SJSA1 (cell line): ENCODE measurements around the gene WAC. TPM values are rescaled to one million over a fixed set of nuclear protein-coding genes. Genes with fewer than 3 reads are reported as not detected.
"Not testable (repeated sequence)": the region's sequence is repeated elsewhere in the genome, so short reads cannot be mapped to it uniquely, and the experiment has no call there.

Experiments used
- DNase-seq, 2 experiments: peaks; one replicate each; pipeline ENCODE4 v3.0.0-alpha.2; 2015 to 2020; ENCODE audit warnings: low spot score in 2 of 2, low read depth in 1 of 2
- H3K27ac ChIP-seq: fragments of 250-450 bp; sonication (Bioruptor Pico); 2 replicates; pipeline ENCODE4 v1.5.1; 2020; ENCODE audit warnings: mild to moderate bottlenecking, moderate library complexity
- H3K27me3 ChIP-seq: fragments of 250-450 bp; sonication (Bioruptor Pico); replicated peaks from 2 replicates; pipeline ENCODE4 v1.5.1; 2020; ENCODE audit warnings: mild to moderate bottlenecking, moderate library complexity
- H3K36me3 ChIP-seq: fragments of 250-450 bp; sonication (Bioruptor Pico); 2 replicates; pipeline ENCODE4 v1.5.1; 2020; ENCODE audit warnings: mild to moderate bottlenecking
- H3K4me1 ChIP-seq: fragments of 250-450 bp; sonication (Bioruptor Pico); replicated peaks from 2 replicates; pipeline ENCODE4 v1.6.1; 2021; ENCODE audit warnings: mild to moderate bottlenecking
- H3K4me3 ChIP-seq: fragments of 250-450 bp; sonication (Bioruptor Pico); 2 replicates; pipeline ENCODE4 v1.5.1; 2020; ENCODE audit warnings: mild to moderate bottlenecking
- H3K9me3 ChIP-seq: fragments of 250-450 bp; sonication (Bioruptor Pico); replicated peaks from 2 replicates; pipeline ENCODE4 v1.5.1; 2020; ENCODE audit warnings: mild to moderate bottlenecking
- total RNA-seq: library from RNA; depleted of rRNA; stranded (reverse); fragments of >200 nt; shearing (Covaris generic); gene quantifications from 2 replicates; pipeline ENCODE4 v1.2.3, GENCODE V29; 2014

WAC gene
- total RNA-seq, 1 experiment from 2014 or later, result 90.6 TPM

- Histone ChIP-seq H3K4me3 (no peak overlapping the region), H3K4me1 (peaks cover 3% of the 10 kb centered on the region; the same call in 1 of the 2 replicates), H3K36me3 (peaks cover 84% of the 10 kb centered on the region), H3K9me3 (no peaks in the 10 kb centered on the region), H3K27ac (no peak overlapping the region), H3K27me3 (no peaks in the 10 kb centered on the region)
- DNase-seq, result no peak
Measured at GRCh38 chr10:28587270-28587969, 54.5 kb downstream of the WAC start.

GRCh38 chr10:28587970-28588290 is 55.0 kb downstream of the WAC start:
- Histone ChIP-seq H3K9me3 (no peaks in the 10 kb centered on the region), H3K4me1 (peaks cover 3% of the 10 kb centered on the region; the same call in 1 of the 2 replicates), H3K27ac (no peak overlapping the region), H3K36me3 (peaks cover 88% of the 10 kb centered on the region), H3K27me3 (no peaks in the 10 kb centered on the region), H3K4me3 (no peak overlapping the region)
- no peak for DNase-seq

GRCh38 chr10:28592953-28593352 is 60.0 kb downstream of the WAC start:
- no peak overlapping the region for H3K4me3 ChIP-seq
- no peaks in the 10 kb centered on the region for H3K9me3 ChIP-seq
- H3K36me3 ChIP-seq, result peaks cover 83% of the 10 kb centered on the region
- H3K27ac ChIP-seq, result 0 out of 2 replicates have a peak overlapping the region, but pooled peaks have one; percentile 11
- peak in 1 of 2 experiments; percentile 25 for DNase-seq
- no peaks in the 10 kb centered on the region for H3K27me3 ChIP-seq
- peaks cover 3% of the 10 kb centered on the region; the same call in 1 of the 2 replicates for H3K4me1 ChIP-seq

- no peak overlapping the region for H3K4me3 ChIP-seq
- H3K4me1 ChIP-seq, result peaks cover 3% of the 10 kb centered on the region; the same call in 1 of the 2 replicates
- no peaks in the 10 kb centered on the region for H3K27me3 ChIP-seq
- no peaks in the 10 kb centered on the region for H3K9me3 ChIP-seq
- DNase-seq, result no peak
- no peak overlapping the region for H3K27ac ChIP-seq
- H3K36me3 ChIP-seq, result peaks cover 85% of the 10 kb centered on the region
Measured at GRCh38 chr10:28593811-28594210, 60.9 kb downstream of the WAC start.

GRCh38 chr10:28594406-28594805 is 61.5 kb downstream of the WAC start:
- no peak for DNase-seq
- no peak overlapping the region for H3K4me3 ChIP-seq
- H3K4me1 ChIP-seq, result peaks cover 3% of the 10 kb centered on the region; the same call in 1 of the 2 replicates
- peaks cover 86% of the 10 kb centered on the region for H3K36me3 ChIP-seq
- no peaks in the 10 kb centered on the region for H3K9me3 ChIP-seq
- no peak overlapping the region for H3K27ac ChIP-seq
- H3K27me3 ChIP-seq, result no peaks in the 10 kb centered on the region

- Histone ChIP-seq H3K9me3 (no peaks in the 10 kb centered on the region), H3K4me3 (no peak overlapping the region), H3K4me1 (peaks cover 3% of the 10 kb centered on the region; the same call in 1 of the 2 replicates), H3K27me3 (no peaks in the 10 kb centered on the region), H3K36me3 (peaks cover 85% of the 10 kb centered on the region), H3K27ac (no peak overlapping the region)
- DNase-seq, result no peak
Measured at GRCh38 chr10:28595613-28596012, 62.7 kb downstream of the WAC start.

- Histone ChIP-seq H3K9me3 (no peaks in the 10 kb centered on the region), H3K27me3 (no peaks in the 10 kb centered on the region), H3K4me3 (no peak overlapping the region), H3K4me1 (no peaks in the 10 kb centered on the region), H3K36me3 (peaks cover 89% of the 10 kb centered on the region), H3K27ac (no peak overlapping the region)
- no peak for DNase-seq
Measured at GRCh38 chr10:28600056-28600455, 67.1 kb downstream of the WAC start.

GRCh38 chr10:28601012-28601411 is 68.1 kb downstream of the WAC start:
- H3K4me3 ChIP-seq, result no peak overlapping the region
- no peak for DNase-seq
- peaks cover 85% of the 10 kb centered on the region for H3K36me3 ChIP-seq
- no peaks in the 10 kb centered on the region for H3K27me3 ChIP-seq
- H3K9me3 ChIP-seq, result no peaks in the 10 kb centered on the region
- no peak overlapping the region for H3K27ac ChIP-seq
- no peaks in the 10 kb centered on the region for H3K4me1 ChIP-seq

- no peak overlapping the region for H3K4me3 ChIP-seq
- DNase-seq, result no peak
- peaks cover 81% of the 10 kb centered on the region for H3K36me3 ChIP-seq
Measured at GRCh38 chr10:28604567-28605536, 71.9 kb downstream of the WAC start.

GRCh38 chr10:28606568-28606967 is 73.7 kb downstream of the WAC start:
- Histone ChIP-seq H3K9me3 (no peaks in the 10 kb centered on the region), H3K27me3 (no peaks in the 10 kb centered on the region), H3K36me3 (peaks cover 83% of the 10 kb centered on the region), H3K27ac (no peak overlapping the region), H3K4me3 (no peak overlapping the region), H3K4me1 (no peaks in the 10 kb centered on the region)
- DNase-seq, result no peak

More at GRCh38 chr10:28604567-28605536, 71.9 kb downstream of the WAC start:
- H3K4me1 ChIP-seq, result no peaks in the 10 kb centered on the region
- H3K27me3 ChIP-seq, result no peaks in the 10 kb centered on the region
- H3K27ac ChIP-seq, result no peak overlapping the region
- no peaks in the 10 kb centered on the region for H3K9me3 ChIP-seq

GRCh38 chr10:28609636-28610035 is 76.7 kb downstream of the WAC start:
- not testable (repeated sequence) for H3K4me3 ChIP-seq, H3K4me1 ChIP-seq, H3K27ac ChIP-seq, DNase-seq, H3K9me3 ChIP-seq, H3K27me3 ChIP-seq
- H3K36me3 ChIP-seq, result peaks cover 84% of the 10 kb centered on the region

- H3K4me3 ChIP-seq, result no peak overlapping the region
- H3K27me3 ChIP-seq, result no peaks in the 10 kb centered on the region
- peaks cover 96% of the 10 kb centered on the region for H3K36me3 ChIP-seq
- DNase-seq, result no peak
- H3K27ac ChIP-seq, result no peak overlapping the region
- no peaks in the 10 kb centered on the region for H3K9me3 ChIP-seq
- no peaks in the 10 kb centered on the region for H3K4me1 ChIP-seq
Measured at GRCh38 chr10:28612877-28613276, 80.0 kb downstream of the WAC start.

GRCh38 chr10:28616514-28616913 is 83.6 kb downstream of the WAC start:
- Histone ChIP-seq H3K36me3 (peaks cover 90% of the 10 kb centered on the region), H3K4me1 (no peaks in the 10 kb centered on the region), H3K4me3 (no peak overlapping the region), H3K27me3 (no peaks in the 10 kb centered on the region), H3K9me3 (no peaks in the 10 kb centered on the region), H3K27ac (no peak overlapping the region)
- no peak for DNase-seq

- Histone ChIP-seq H3K36me3 (peaks cover 69% of the 10 kb centered on the region), H3K4me3 (no peak overlapping the region), H3K27me3 (no peaks in the 10 kb centered on the region), H3K27ac (no peak overlapping the region), H3K9me3 (no peaks in the 10 kb centered on the region), H3K4me1 (no peaks in the 10 kb centered on the region)
- DNase-seq, result no peak
Measured at GRCh38 chr10:28619455-28619854, 86.5 kb downstream of the WAC start.
